ENCODE data around the gene PLA2G6. TPM values are rescaled to one million over a fixed set of nuclear protein-coding genes. Genes with fewer than 3 reads are reported as not detected.

The PLA2G6 gene
- total and polyA plus RNA-seq, 2 of the 13 experiments (the other 11 are each of a cell fraction or from before 2014, with no cell fraction given) = 4.8 to 11.5 TPM

GRCh38 chr22:38085056-38085455 is 96.6 kb downstream of the PLA2G6 start:
- DNase-seq (ENCODE audit: low spot score) (no peak), FAIRE-seq (no peak), ATAC-seq (no peak)
- H2AFZ ChIP-seq (ENCODE audit: low read length) = no peak overlapping the region
- POLR2A ChIA-PET = interaction anchor here (1.2 kb wide), 1 partner anchor 10 kb away, joined by 3 read pairs; no protein-coding TSS in a partner anchor
- CTCF ChIA-PET (ENCODE audit: low intra/inter-chr PET ratio, low total read pairs) = no interaction called here
- no peaks in the 10 kb centered on the region for H3K4me1 ChIP-seq (ENCODE audit: insufficient read depth, low read length)
- no peak overlapping the region for H3K4me2 ChIP-seq (ENCODE audit: low read depth, low read length)
- H3K9me3 ChIP-seq (ENCODE audit: low read length) = no peaks in the 10 kb centered on the region
- no peak overlapping the region for H3K4me3 ChIP-seq (replicated peaks in 1 of 3; ENCODE audit: insufficient read depth in 1 of 3, low read depth in 2 of 3, low read length in 3 of 3)
- H4K20me1 ChIP-seq (ENCODE audit: insufficient read depth, low read length) = no peaks in the 10 kb centered on the region
- peaks cover 9 to 16% of the 10 kb centered on the region in 2 experiments; a peak in 4 of 5 replicates for H3K36me3 ChIP-seq (replicated peaks in 1 of 2; ENCODE audit: control insufficient read depth in 1 of 2, insufficient read depth in 2 of 2, low read length in 2 of 2)
- no TSS peak for BruUV-seq (replicated peaks)
- in situ Hi-C loops (cut with HindIII; ENCODE audit: extremely low pct_ligation_motif_present, low pct_unique_long_range_greater_than_20kb) (no loop called here), intact Hi-C loops (cut with micrococcal nuclease; ENCODE audit: unreplicated experiment) (no loop called here)
- no peak overlapping the region for H3K27ac ChIP-seq (ENCODE audit: extremely low read length, insufficient read depth, low read length)
- H3K9ac ChIP-seq (ENCODE audit: insufficient read depth, low read depth, low read length) = no peak overlapping the region
- WGBS (ENCODE audit: low lambda C conversion rate) = 97% methylated on average over 10 of the region's 12 CpGs
- no peaks in the 10 kb centered on the region for H3K27me3 ChIP-seq (ENCODE audit: control insufficient read depth in 1 of 2, insufficient read depth in 2 of 2, low read length in 2 of 2)
- no peaks in the 10 kb centered on the region for H3K79me2 ChIP-seq (ENCODE audit: insufficient read depth, low read length)
- TF ChIP-seq UBTF (CRISPR knock-in tag; IDR thresholded peaks at IDR 0.05) (no peak), POLR2G (IDR thresholded peaks at IDR 0.05; ENCODE audit: low read depth, low read length) (no peak), CREM (IDR thresholded peaks at IDR 0.05) (no peak), CREM (CRISPR knock-in tag; IDR thresholded peaks at IDR 0.05) (no peak), SOX5 (CRISPR knock-in tag; IDR thresholded peaks at IDR 0.05; ENCODE audit: borderline replicate concordance) (no peak), RBFOX2 (IDR thresholded peaks at IDR 0.05; ENCODE audit: low read depth, low read length) (no peak), TIGD3 (CRISPR knock-in tag; IDR thresholded peaks at IDR 0.05; ENCODE audit: borderline replicate concordance) (no peak), ZNF160 (CRISPR knock-in tag; IDR thresholded peaks at IDR 0.05) (no peak)
- TF ChIP-seq, protein P1, sequence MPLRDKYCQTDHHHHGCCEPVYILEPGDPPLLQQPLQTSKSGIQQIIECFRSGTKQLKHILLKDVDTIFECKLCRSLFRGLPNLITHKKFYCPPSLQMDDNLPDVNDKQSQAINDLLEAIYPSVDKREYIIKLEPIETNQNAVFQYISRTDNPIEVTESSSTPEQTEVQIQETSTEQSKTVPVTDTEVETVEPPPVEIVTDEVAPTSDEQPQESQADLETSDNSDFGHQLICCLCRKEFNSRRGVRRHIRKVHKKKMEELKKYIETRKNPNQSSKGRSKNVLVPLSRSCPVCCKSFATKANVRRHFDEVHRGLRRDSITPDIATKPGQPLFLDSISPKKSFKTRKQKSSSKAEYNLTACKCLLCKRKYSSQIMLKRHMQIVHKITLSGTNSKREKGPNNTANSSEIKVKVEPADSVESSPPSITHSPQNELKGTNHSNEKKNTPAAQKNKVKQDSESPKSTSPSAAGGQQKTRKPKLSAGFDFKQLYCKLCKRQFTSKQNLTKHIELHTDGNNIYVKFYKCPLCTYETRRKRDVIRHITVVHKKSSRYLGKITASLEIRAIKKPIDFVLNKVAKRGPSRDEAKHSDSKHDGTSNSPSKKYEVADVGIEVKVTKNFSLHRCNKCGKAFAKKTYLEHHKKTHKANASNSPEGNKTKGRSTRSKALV (CRISPR knock-in tag; IDR thresholded peaks at IDR 0.05) = no peak
- TF ChIP-seq, protein P2, sequence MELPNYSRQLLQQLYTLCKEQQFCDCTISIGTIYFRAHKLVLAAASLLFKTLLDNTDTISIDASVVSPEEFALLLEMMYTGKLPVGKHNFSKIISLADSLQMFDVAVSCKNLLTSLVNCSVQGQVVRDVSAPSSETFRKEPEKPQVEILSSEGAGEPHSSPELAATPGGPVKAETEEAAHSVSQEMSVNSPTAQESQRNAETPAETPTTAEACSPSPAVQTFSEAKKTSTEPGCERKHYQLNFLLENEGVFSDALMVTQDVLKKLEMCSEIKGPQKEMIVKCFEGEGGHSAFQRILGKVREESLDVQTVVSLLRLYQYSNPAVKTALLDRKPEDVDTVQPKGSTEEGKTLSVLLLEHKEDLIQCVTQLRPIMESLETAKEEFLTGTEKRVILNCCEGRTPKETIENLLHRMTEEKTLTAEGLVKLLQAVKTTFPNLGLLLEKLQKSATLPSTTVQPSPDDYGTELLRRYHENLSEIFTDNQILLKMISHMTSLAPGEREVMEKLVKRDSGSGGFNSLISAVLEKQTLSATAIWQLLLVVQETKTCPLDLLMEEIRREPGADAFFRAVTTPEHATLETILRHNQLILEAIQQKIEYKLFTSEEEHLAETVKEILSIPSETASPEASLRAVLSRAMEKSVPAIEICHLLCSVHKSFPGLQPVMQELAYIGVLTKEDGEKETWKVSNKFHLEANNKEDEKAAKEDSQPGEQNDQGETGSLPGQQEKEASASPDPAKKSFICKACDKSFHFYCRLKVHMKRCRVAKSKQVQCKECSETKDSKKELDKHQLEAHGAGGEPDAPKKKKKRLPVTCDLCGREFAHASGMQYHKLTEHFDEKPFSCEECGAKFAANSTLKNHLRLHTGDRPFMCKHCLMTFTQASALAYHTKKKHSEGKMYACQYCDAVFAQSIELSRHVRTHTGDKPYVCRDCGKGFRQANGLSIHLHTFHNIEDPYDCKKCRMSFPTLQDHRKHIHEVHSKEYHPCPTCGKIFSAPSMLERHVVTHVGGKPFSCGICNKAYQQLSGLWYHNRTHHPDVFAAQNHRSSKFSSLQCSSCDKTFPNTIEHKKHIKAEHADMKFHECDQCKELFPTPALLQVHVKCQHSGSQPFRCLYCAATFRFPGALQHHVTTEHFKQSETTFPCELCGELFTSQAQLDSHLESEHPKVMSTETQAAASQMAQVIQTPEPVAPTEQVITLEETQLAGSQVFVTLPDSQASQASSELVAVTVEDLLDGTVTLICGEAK (IDR thresholded peaks at IDR 0.05) = no peak
- TF ChIP-seq, protein P2 (CRISPR knock-in tag; IDR thresholded peaks at IDR 0.05) = no peak
